ENCODE data around the gene CDAN1. TPM values are rescaled to one million over a fixed set of nuclear protein-coding genes. Genes with fewer than 3 reads are reported as not detected.
"Not testable (repeated sequence)": the region's sequence is repeated elsewhere in the genome, so short reads cannot be mapped to it uniquely, and the experiment has no call there.

The CDAN1 gene
- total and polyA plus RNA-seq, 2 donors (not counting 1 experiment from before 2014, with no cell fraction given) = 3.0 to 8.9 TPM

DNA sequence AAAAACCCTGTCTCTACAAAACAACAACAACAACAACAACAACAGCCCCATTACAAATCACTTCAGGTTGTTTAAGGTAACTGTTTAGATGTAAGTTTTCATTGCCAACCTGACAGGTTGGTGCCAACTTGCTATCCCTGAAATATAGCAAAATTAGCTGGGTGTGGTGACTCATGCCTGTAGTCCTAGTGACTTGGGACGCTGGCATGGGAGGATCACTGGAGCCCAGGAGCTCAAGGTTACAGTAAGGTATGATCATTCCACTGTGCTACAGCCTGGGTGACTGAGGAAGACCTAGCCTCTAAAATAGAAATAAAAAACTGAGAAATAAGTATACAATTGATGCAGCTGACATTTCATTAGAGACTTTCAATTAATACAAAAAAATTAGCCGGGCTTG, 36.0 kb upstream of the CDAN1 start:
- Histone ChIP-seq H3K9me3 (ENCODE audit: control insufficient read depth, insufficient read depth, low read depth, low read length) (no peaks in the 10 kb centered on the region), H4K20me1 (ENCODE audit: control insufficient read depth, extremely low read depth, insufficient read depth, low read length) (no peaks in the 10 kb centered on the region), H3K4me2 (ENCODE audit: extremely low read depth, insufficient read depth, low read length) (no peak overlapping the region), H3K36me3 (ENCODE audit: control insufficient read depth, insufficient read depth, low read length) (no peaks in the 10 kb centered on the region), H3K4me1 (ENCODE audit: control insufficient read depth, extremely low read depth, insufficient read depth, low read length) (no peaks in the 10 kb centered on the region), H3K9ac (ENCODE audit: insufficient read depth, low read length) (no peak overlapping the region), H3K4me3 (replicated peaks in 1 of 4; ENCODE audit: control extremely low read depth in 1 of 4, insufficient read depth in 1 of 4, low read depth in 3 of 4, low read length in 4 of 4) (no peak overlapping the region), H2AFZ (ENCODE audit: low read length) (no peak overlapping the region), H3K27me3 (ENCODE audit: control insufficient read depth, insufficient read depth, low read length) (no peaks in the 10 kb centered on the region), H3K79me2 (ENCODE audit: control insufficient read depth, insufficient read depth, low read length) (no peaks in the 10 kb centered on the region), H3K27ac (ENCODE audit: insufficient read depth, low read length) (no peak overlapping the region)
- no peak for DNase-seq (ENCODE audit: low read depth in 2 of 2)
- TF ChIP-seq, protein P1, sequence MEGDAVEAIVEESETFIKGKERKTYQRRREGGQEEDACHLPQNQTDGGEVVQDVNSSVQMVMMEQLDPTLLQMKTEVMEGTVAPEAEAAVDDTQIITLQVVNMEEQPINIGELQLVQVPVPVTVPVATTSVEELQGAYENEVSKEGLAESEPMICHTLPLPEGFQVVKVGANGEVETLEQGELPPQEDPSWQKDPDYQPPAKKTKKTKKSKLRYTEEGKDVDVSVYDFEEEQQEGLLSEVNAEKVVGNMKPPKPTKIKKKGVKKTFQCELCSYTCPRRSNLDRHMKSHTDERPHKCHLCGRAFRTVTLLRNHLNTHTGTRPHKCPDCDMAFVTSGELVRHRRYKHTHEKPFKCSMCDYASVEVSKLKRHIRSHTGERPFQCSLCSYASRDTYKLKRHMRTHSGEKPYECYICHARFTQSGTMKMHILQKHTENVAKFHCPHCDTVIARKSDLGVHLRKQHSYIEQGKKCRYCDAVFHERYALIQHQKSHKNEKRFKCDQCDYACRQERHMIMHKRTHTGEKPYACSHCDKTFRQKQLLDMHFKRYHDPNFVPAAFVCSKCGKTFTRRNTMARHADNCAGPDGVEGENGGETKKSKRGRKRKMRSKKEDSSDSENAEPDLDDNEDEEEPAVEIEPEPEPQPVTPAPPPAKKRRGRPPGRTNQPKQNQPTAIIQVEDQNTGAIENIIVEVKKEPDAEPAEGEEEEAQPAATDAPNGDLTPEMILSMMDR (conservative IDR thresholded peaks at IDR 0.05 in 1 of 2, IDR thresholded peaks at IDR 0.05 in 1 of 2; ENCODE audit: low read depth in 1 of 2, low read length in 2 of 2) = no peak
- no peak for TF ChIP-seq EZH2 (IDR thresholded peaks at IDR 0.05; ENCODE audit: low read length, missing control alignments)

GRCh38 chr15:42772144-42772543, 35.2 kb upstream of the CDAN1 start:
- Histone ChIP-seq H3K27me3 (ENCODE audit: control insufficient read depth, insufficient read depth, low read length) (no peaks in the 10 kb centered on the region), H3K9me3 (ENCODE audit: control insufficient read depth, insufficient read depth, low read depth, low read length) (no peaks in the 10 kb centered on the region), H3K27ac (ENCODE audit: insufficient read depth, low read length) (no peak overlapping the region), H3K4me1 (ENCODE audit: control insufficient read depth, extremely low read depth, insufficient read depth, low read length) (no peaks in the 10 kb centered on the region), H3K4me3 (replicated peaks in 1 of 4; ENCODE audit: control extremely low read depth in 1 of 4, insufficient read depth in 1 of 4, low read depth in 3 of 4, low read length in 4 of 4) (no peak overlapping the region), H3K36me3 (ENCODE audit: control insufficient read depth, insufficient read depth, low read length) (no peaks in the 10 kb centered on the region), H2AFZ (ENCODE audit: low read length) (no peak overlapping the region), H4K20me1 (ENCODE audit: control insufficient read depth, extremely low read depth, insufficient read depth, low read length) (no peaks in the 10 kb centered on the region), H3K4me2 (ENCODE audit: extremely low read depth, insufficient read depth, low read length) (no peak overlapping the region), H3K79me2 (ENCODE audit: control insufficient read depth, insufficient read depth, low read length) (no peaks in the 10 kb centered on the region), H3K9ac (ENCODE audit: insufficient read depth, low read length) (no peak overlapping the region)
- DNase-seq (ENCODE audit: low read depth in 2 of 2) = peak in 1 of 2 donors; percentile 11
- TF ChIP-seq EZH2 (IDR thresholded peaks at IDR 0.05; ENCODE audit: low read length, missing control alignments) = no peak
- TF ChIP-seq, protein P1 (conservative IDR thresholded peaks at IDR 0.05 in 1 of 2, IDR thresholded peaks at IDR 0.05 in 1 of 2; ENCODE audit: low read depth in 1 of 2, low read length in 2 of 2) = no peak

DNA sequence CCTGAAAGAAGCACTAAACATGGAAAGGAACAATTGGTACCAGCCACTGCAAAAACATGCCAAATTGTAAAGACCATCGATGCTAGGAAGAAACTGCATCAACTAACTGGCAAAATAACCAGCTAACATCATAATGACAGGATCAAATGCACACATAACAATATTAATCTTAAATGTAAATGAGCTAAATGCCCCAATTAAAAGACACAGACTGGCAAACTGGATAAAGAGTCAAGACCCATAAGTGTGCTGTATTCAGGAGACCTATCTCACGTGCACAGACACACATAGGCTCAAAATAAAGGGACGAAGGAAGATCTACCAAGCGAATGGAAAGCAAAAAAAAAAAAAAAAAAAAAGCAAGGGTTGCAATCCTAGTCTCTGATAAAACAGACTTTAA, 29.2 kb upstream of the CDAN1 start:
- DNase-seq (ENCODE audit: low read depth in 2 of 2); H3K27ac ChIP-seq (ENCODE audit: insufficient read depth, low read length); H3K9ac ChIP-seq (ENCODE audit: insufficient read depth, low read length); H3K9me3 ChIP-seq (ENCODE audit: control insufficient read depth, insufficient read depth, low read depth, low read length); H3K4me3 ChIP-seq (replicated peaks in 1 of 4; ENCODE audit: control extremely low read depth in 1 of 4, insufficient read depth in 1 of 4, low read depth in 3 of 4, low read length in 4 of 4); H3K4me2 ChIP-seq (ENCODE audit: extremely low read depth, insufficient read depth, low read length); H3K4me1 ChIP-seq (ENCODE audit: control insufficient read depth, extremely low read depth, insufficient read depth, low read length); H4K20me1 ChIP-seq (ENCODE audit: control insufficient read depth, extremely low read depth, insufficient read depth, low read length); H3K27me3 ChIP-seq (ENCODE audit: control insufficient read depth, insufficient read depth, low read length); H3K36me3 ChIP-seq (ENCODE audit: control insufficient read depth, insufficient read depth, low read length); H3K79me2 ChIP-seq (ENCODE audit: control insufficient read depth, insufficient read depth, low read length); H2AFZ ChIP-seq (ENCODE audit: low read length): not testable (repeated sequence)

GRCh38 chr15:42764154-42764731, 27.3 kb upstream of the CDAN1 start:
- not testable (repeated sequence) for H2AFZ ChIP-seq (ENCODE audit: low read length); H3K4me1 ChIP-seq (ENCODE audit: control insufficient read depth, extremely low read depth, insufficient read depth, low read length); H3K79me2 ChIP-seq (ENCODE audit: control insufficient read depth, insufficient read depth, low read length); H3K27me3 ChIP-seq (ENCODE audit: control insufficient read depth, insufficient read depth, low read length); H3K4me3 ChIP-seq (replicated peaks in 1 of 4; ENCODE audit: control extremely low read depth in 1 of 4, insufficient read depth in 1 of 4, low read depth in 3 of 4, low read length in 4 of 4); H3K36me3 ChIP-seq (ENCODE audit: control insufficient read depth, insufficient read depth, low read length); H3K4me2 ChIP-seq (ENCODE audit: extremely low read depth, insufficient read depth, low read length); H3K9me3 ChIP-seq (ENCODE audit: control insufficient read depth, insufficient read depth, low read depth, low read length); H3K9ac ChIP-seq (ENCODE audit: insufficient read depth, low read length); H3K27ac ChIP-seq (ENCODE audit: insufficient read depth, low read length); H4K20me1 ChIP-seq (ENCODE audit: control insufficient read depth, extremely low read depth, insufficient read depth, low read length)
- peak in 1 of 2 donors; percentile 6 for DNase-seq (ENCODE audit: low read depth in 2 of 2)

GRCh38 chr15:42761813-42762212, 24.9 kb upstream of the CDAN1 start:
- H4K20me1 ChIP-seq (ENCODE audit: control insufficient read depth, extremely low read depth, insufficient read depth, low read length) = not testable (repeated sequence)

More at GRCh38 chr15:42761813-42762212, 24.9 kb upstream of the CDAN1 start:
- H3K4me2 ChIP-seq (ENCODE audit: extremely low read depth, insufficient read depth, low read length); DNase-seq (ENCODE audit: low read depth in 2 of 2); H2AFZ ChIP-seq (ENCODE audit: low read length); H3K36me3 ChIP-seq (ENCODE audit: control insufficient read depth, insufficient read depth, low read length); H3K27me3 ChIP-seq (ENCODE audit: control insufficient read depth, insufficient read depth, low read length); H3K27ac ChIP-seq (ENCODE audit: insufficient read depth, low read length); H3K9me3 ChIP-seq (ENCODE audit: control insufficient read depth, insufficient read depth, low read depth, low read length); H3K9ac ChIP-seq (ENCODE audit: insufficient read depth, low read length); H3K4me1 ChIP-seq (ENCODE audit: control insufficient read depth, extremely low read depth, insufficient read depth, low read length); H3K79me2 ChIP-seq (ENCODE audit: control insufficient read depth, insufficient read depth, low read length); H3K4me3 ChIP-seq (replicated peaks in 1 of 4; ENCODE audit: control extremely low read depth in 1 of 4, insufficient read depth in 1 of 4, low read depth in 3 of 4, low read length in 4 of 4): not testable (repeated sequence)
